Lower leg skin (tissue), 3 donors: ENCODE results near the gene VRK1.
"Not testable (repeated sequence)": the region's sequence is repeated elsewhere in the genome, so short reads cannot be mapped to it uniquely, and the experiment has no call there.

ENCODE experiments used
- CTCF ChIP-seq, 3 donors: fragments of 450-650 bp; IDR thresholded peaks; one replicate each; pipeline ENCODE4 v1.5.1; 2016; ENCODE audit warnings: antibody characterized with exemption in 3 of 3, mild to moderate bottlenecking in 3 of 3, moderate library complexity in 2 of 3
- POLR2A ChIP-seq, 2 donors: fragments of 450-650 bp; IDR thresholded peaks; one replicate each; pipeline ENCODE4 v1.6.1; 2016 to 2017; ENCODE audit warnings: antibody characterized with exemption in 2 of 2, mild to moderate bottlenecking in 1 of 2, moderate library complexity in 1 of 2

GRCh38 chr14:96883974-96884373, 86.8 kb downstream of the VRK1 start:
- not testable (repeated sequence) for TF ChIP-seq CTCF, POLR2A (IDR thresholded peaks at IDR 0.05)
